Astrocyte of the cerebellum (primary cell): Measurements from ENCODE around the gene CCDC28A.
A peak's percentile ranks its signal among the peaks of the same experiment; 100 is the strongest.

Experiments used
- DNase-seq: peaks from one replicate; pipeline ENCODE4 v3.0.0-alpha.2; 2011; ENCODE audit warnings: low read depth
- H3K4me3 ChIP-seq: 2 replicates; pipeline ENCODE4 v1.5.1; 2011; ENCODE audit warnings: mild to moderate bottlenecking, low read depth, low read length, moderate library complexity
- in situ Hi-C: cut with HindIII; loops from 2 replicates; pipeline ENCODE4 v1.10.0; 2017; ENCODE audit warnings: low sequenced_read_pairs
- TF ChIP-seq, protein P1 (sequence below): IDR thresholded peaks from 2 replicates; pipeline ENCODE4 v1.5.1; 2012; ENCODE audit warnings: low read length, low read depth, moderate library complexity, mild to moderate bottlenecking; ENCODE audit errors: missing control alignments

The CCDC28A gene

DNA sequence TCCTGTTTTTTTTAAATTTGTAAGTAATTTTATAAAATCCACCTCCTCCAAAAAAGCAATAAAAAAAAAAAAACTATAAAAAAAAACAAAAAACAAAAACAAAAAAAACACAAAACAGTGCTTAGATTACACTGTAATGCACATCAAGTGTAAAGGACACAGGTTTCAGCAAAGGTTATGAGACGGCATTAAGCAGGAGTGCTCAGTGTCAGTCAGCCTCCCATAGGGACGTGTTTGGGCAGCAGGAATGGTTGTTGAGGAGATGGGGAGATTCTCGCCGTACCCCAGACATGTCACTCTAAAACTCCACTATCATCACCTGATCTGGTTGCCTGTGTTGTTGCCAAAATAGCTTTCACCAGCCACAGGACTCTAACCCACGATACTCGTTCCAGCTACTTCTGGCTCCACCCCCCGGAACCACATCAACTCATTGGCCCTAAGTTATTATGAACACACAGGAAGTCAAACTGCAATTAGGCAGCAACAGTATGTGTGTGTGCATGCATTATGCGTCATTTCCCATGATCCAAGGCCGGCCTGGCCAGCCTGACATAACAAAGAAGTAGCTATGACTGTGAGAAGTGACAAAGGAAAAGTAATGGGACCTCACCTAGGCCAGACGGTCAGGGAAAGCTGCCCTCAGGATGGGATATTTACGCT is 51.0 kb downstream of the CCDC28A start:
- TF ChIP-seq, protein P1, sequence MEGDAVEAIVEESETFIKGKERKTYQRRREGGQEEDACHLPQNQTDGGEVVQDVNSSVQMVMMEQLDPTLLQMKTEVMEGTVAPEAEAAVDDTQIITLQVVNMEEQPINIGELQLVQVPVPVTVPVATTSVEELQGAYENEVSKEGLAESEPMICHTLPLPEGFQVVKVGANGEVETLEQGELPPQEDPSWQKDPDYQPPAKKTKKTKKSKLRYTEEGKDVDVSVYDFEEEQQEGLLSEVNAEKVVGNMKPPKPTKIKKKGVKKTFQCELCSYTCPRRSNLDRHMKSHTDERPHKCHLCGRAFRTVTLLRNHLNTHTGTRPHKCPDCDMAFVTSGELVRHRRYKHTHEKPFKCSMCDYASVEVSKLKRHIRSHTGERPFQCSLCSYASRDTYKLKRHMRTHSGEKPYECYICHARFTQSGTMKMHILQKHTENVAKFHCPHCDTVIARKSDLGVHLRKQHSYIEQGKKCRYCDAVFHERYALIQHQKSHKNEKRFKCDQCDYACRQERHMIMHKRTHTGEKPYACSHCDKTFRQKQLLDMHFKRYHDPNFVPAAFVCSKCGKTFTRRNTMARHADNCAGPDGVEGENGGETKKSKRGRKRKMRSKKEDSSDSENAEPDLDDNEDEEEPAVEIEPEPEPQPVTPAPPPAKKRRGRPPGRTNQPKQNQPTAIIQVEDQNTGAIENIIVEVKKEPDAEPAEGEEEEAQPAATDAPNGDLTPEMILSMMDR = no peak
- in situ Hi-C loops = no loop called here
- no peak for DNase-seq
- no peak overlapping the region for H3K4me3 ChIP-seq

DNA sequence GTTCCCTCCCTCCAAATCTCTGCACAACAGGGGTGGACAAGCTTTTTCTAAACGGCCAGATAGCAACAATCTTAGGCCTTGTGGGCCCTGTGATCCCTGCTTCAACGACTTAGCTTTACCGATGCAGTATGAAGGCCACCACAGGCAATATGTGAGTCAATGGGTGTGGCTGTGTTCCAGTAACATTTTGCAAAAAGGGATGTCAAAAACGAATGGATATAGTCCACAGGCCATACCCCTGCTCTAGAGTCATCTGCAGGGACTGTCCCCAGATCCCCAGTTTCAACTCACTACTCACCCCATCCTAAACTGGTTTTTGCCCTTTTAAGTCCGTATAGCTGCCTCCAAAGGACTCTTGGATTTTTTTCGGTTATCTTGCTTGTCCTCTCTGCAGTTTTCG is 56.7 kb downstream of the CCDC28A start:
- H3K4me3 ChIP-seq = no peak overlapping the region
- DNase-seq = no peak
- TF ChIP-seq, protein P1 = no peak
- in situ Hi-C loops = no loop called here

DNA sequence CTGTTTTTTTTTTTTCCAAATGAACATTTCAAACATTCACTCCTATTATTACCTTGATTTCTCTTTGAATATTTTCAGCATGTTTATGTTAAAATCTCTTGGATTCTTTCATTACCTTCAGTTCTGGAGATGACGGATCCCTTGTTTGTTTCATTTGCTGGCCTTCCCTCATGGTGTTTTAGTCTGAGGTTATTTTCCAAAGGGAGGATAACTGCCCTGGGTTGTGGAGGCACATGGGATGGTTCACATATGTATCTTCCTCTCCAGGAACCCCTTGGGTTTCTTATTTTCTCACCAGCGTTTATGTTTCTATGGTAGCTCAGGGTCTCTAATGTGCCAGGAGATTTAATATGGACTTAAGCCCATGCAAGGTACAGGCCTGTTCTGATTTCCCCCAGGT is 58.6 kb downstream of the CCDC28A start:
- no peak for DNase-seq
- in situ Hi-C loops = no loop called here
- TF ChIP-seq, protein P1 = no peak

DNA sequence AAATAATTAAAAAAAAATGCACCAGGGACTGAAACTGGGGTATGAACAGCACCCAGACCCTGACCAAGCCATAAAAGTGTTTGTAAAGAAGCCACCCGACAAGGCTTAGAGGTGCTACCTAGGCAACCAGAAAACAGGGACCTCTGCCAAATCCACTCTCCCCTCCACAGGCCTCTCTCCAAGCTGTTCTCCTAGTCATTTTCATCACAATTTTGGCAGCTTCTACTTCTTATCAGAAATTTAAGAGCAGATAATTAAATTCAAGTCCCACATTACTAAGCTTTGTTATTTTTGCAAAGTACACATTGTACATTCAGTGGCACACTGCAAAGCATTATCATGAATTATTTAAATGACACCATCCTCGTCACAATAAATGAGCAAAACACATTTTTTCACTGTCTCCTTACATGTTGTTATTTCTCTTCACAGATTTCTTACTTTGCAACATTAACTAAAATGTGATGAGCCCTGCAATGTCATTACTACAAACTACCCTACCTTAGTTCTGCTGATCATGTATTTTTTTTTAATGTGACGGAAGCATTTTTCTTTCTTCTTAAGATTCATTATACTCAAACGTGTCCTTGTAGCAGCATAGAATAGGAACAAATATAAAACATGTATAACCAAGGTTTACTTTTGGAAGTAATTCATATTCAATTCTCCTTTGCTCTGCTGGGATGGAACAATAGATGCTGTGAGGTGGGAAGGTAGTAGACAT is 60.4 kb downstream of the CCDC28A start:
- TF ChIP-seq, protein P1 = no peak
- no peak overlapping the region for H3K4me3 ChIP-seq
- peak; percentile 37 for DNase-seq
- in situ Hi-C loops = no loop called here

More for the DNA sequence above, 58.6 kb downstream of the CCDC28A start:
- no peak overlapping the region for H3K4me3 ChIP-seq

DNA sequence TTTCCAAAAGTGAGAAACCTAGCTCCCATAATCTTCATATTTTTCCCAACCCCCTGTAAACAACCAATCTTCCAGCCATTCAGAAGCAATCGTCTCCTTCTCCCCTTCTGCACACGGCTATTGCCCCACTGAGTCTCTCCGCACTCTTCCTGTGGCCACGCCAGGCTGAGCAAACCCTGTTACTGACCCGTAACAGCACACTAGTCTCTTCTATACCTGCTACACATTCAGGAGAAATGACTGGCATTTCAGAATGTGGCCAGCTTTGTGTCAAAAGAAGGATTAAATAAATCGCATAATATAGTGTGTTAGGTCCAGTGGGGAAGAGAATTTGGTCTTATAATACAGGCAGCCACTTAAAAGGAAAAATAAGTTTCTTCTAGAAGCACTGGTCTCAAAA is 63.7 kb downstream of the CCDC28A start:
- TF ChIP-seq, protein P1 = no peak
- in situ Hi-C loops = no loop called here
- H3K4me3 ChIP-seq = no peak overlapping the region

More for the DNA sequence above, 63.7 kb downstream of the CCDC28A start:
- DNase-seq = no peak
